HUES64 (cell line): Measurements from ENCODE around the gene TRAF3IP1.
"Not testable (repeated sequence)": the region's sequence is repeated elsewhere in the genome, so short reads cannot be mapped to it uniquely, and the experiment has no call there.

ENCODE experiments used
- H3K27ac ChIP-seq: 2 replicates; pipeline ENCODE4 v1.7.0; 2013; ENCODE audit warnings: low read depth, low read length, inconsistent platforms
- H3K27me3 ChIP-seq: 2 replicates; pipeline ENCODE4 v1.6.1; 2013; ENCODE audit warnings: mild to moderate bottlenecking, low read length; ENCODE audit not compliant: insufficient read depth
- H3K36me3 ChIP-seq: 2 replicates; pipeline ENCODE4 v1.6.1; 2013; ENCODE audit warnings: mild to moderate bottlenecking, low read length; ENCODE audit not compliant: insufficient read depth
- H3K4me1 ChIP-seq: 2 replicates; pipeline ENCODE4 v1.6.1; 2013; ENCODE audit warnings: mild to moderate bottlenecking, low read length, moderate library complexity; ENCODE audit not compliant: insufficient read depth
- H3K4me3 ChIP-seq: 2 replicates; pipeline ENCODE4 v1.5.1; 2013; ENCODE audit warnings: mild to moderate bottlenecking, low read length, moderate library complexity
- H3K9ac ChIP-seq: 2 replicates; pipeline ENCODE4 v1.6.1; 2013; ENCODE audit warnings: mild to moderate bottlenecking, low read depth, low read length
- H3K9me3 ChIP-seq: 2 replicates; pipeline ENCODE4 v1.6.1; 2013; ENCODE audit warnings: low read depth, low read length; ENCODE audit not compliant: insufficient read depth
- WGBS: fragments of 150-250, 120-280 bp; methylation state at CpG from one replicate; pipeline ENCODE4 v1.1.7; 2013; ENCODE audit warnings: missing lambda C conversion rate; 5-methylcytosine and 5-hydroxymethylcytosine counted together

TRAF3IP1 gene

DNA sequence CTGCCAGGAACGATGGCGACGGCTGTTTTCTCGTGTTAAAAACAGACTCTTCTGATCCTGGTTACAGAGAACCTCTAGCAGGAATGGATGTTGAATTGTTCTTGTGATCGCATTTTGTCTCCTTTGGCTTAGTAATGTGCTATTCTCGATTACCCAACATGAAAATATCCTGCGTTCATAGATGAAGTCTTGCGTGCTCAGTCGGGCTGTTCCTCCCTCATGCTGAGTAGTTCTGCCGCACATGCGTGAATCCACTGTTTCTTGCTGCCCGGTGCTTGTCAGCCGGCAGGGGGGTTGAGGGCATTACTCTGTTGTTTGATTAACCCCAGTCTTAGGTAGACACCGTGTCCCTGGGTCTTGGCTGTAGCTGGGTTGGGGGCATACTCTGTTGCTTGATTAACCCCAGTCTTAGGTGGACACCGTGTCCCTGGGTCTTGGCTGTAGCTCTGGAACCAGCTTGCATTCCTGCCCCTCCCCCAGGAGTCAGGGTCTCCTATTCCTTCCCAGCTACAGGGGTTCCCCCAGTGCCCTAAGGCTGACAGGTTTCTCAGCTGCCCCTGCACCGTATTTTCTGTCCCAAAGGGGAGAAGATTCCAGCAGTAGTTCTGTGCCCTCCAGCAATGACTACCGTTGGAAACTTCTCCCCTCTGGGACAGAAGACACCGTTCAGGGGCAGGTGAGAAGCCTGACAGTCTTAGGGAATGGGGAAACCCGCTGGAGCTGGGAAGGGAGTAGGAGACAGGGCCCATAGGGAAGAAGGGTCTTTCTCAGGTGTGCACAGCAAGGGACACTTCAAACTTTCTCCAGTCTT is 84.3 kb downstream of the TRAF3IP1 start:
- Histone ChIP-seq H3K4me3 (no peak overlapping the region), H3K9ac (peak overlapping the region; percentile 32; the same call in 1 of the 2 replicates)

DNA sequence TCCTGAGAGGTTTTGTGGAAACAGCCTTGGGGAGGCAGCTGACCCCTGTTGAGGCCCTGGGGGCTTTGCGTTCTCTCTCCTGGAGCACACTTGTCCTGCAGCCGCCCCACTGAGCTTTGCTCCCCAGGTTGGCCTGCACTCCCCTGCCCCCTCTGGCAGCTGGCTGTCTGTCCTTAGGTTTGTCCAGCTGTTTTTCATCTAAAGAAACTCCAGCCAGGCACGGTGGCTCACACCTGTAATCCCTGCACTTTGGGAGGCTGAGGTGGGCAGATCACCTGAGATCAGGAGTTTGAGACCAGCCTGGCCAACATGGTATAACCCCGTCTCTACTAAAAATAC is 84.9 kb downstream of the TRAF3IP1 start:
- H3K36me3 ChIP-seq, H3K27me3 ChIP-seq, H3K4me3 ChIP-seq, H3K27ac ChIP-seq, H3K9me3 ChIP-seq, H3K9ac ChIP-seq: not testable (repeated sequence)
- WGBS, result 89% methylated on average over 4 of the region's 4 CpGs
- peaks cover 14% of the 10 kb centered on the region; the same call in 1 of the 2 replicates for H3K4me1 ChIP-seq

More for the DNA sequence above, 84.3 kb downstream of the TRAF3IP1 start:
- Histone ChIP-seq H3K27ac (no peak overlapping the region), H3K27me3 (no peaks in the 10 kb centered on the region), H3K36me3 (peaks cover 10% of the 10 kb centered on the region), H3K4me1 (peaks cover 11% of the 10 kb centered on the region; the same call in 1 of the 2 replicates), H3K9me3 (no peaks in the 10 kb centered on the region)
- WGBS, result 87% methylated on average over 19 of the region's 19 CpGs

DNA sequence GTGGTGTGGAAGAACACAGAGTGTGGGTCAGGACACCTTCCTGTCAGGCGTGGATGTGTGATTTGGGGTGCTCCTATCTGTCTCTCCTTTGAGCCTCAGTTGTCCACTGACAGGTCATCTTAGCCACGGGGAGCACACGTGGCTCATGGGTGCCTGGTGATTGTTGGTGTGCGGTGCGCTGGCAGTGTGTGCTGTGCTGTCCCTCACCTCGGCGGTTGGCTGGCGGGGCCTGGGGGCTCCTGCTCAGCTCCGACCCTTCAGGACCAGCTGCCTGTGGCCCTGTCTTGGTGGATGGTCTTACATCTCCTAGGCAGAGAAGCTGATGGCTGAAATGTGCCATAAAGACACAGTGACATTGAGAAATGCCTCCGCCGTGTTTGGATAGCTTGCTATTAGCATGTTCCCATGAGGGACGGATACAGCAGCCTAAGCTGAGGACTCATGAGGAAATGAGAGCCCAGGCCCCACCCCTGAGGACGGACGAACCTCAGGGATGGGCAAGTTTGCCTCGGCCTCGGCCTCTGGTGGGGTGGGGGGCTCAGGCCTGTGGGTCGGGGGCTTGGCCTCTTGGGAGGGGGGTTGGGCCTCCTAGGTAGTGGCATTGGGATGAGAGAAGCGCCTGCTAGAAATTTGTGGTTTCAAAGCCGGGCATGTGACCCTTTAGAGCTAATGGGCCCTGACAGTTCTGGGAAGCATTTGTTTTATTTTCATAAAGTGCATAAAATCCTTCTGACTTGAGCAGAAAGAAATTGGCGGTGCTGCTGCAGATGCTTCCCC is 86.1 kb downstream of the TRAF3IP1 start:
- Histone ChIP-seq H3K27ac (no peak overlapping the region), H3K27me3 (no peaks in the 10 kb centered on the region), H3K4me1 (peaks cover 14% of the 10 kb centered on the region; the same call in 1 of the 2 replicates), H3K9me3 (no peaks in the 10 kb centered on the region), H3K9ac (no peak overlapping the region), H3K36me3 (peaks cover 3% of the 10 kb centered on the region; the same call in 1 of the 2 replicates), H3K4me3 (no peak overlapping the region)
- 95% methylated on average over 20 of the region's 20 CpGs for WGBS

DNA sequence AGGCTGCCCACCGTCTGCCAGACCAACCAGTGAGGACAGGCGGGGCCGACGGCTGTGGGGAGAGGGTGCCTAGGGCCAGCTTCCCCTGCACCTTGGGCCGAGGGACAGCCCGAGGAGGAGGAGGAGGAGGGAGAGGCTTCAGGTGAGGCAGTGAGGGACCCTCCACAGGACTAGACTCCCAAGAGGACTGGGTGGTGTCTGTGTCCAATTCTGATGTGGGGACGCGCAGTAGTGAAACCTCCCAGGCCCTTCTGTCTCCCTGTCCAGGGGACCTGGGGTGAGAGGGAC is 86.6 kb downstream of the TRAF3IP1 start:
- H3K9me3 ChIP-seq, result no peaks in the 10 kb centered on the region
- 0 out of 2 replicates have a peak, but pooled peaks cover 3% of the 10 kb centered on the region for H3K36me3 ChIP-seq
- no peak overlapping the region for H3K9ac ChIP-seq
- no peaks in the 10 kb centered on the region for H3K27me3 ChIP-seq
- 89% methylated on average over 8 of the region's 8 CpGs for WGBS
- no peak overlapping the region for H3K4me3 ChIP-seq
- H3K4me1 ChIP-seq, result peaks cover 14% of the 10 kb centered on the region; the same call in 1 of the 2 replicates
- H3K27ac ChIP-seq, result no peak overlapping the region

DNA sequence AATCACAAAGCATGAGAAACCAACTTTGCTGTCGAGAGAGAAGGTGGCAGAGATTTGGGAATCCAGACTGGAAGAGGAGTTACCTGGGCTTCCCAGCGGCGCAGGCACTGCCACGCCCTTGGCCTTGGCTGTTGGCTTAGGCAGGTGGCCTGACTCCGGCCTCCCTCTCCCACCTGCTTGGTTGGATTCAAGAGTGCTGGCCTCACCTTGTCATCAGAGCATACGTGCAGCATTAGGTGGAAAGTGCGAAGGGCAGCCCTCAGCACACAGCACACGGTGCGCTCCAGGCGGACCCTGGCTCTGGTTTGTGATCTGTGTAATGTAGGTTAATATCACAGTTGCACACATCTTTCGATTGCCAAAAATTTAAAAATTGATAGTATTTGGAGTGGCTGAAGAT is 87.2 kb downstream of the TRAF3IP1 start:
- Histone ChIP-seq H3K27ac (no peak overlapping the region), H3K4me1 (peaks cover 14% of the 10 kb centered on the region; the same call in 1 of the 2 replicates), H3K9me3 (no peaks in the 10 kb centered on the region), H3K36me3 (0 out of 2 replicates have a peak, but pooled peaks cover 3% of the 10 kb centered on the region), H3K27me3 (no peaks in the 10 kb centered on the region), H3K4me3 (no peak overlapping the region), H3K9ac (no peak overlapping the region)
- WGBS, result 98% methylated on average over 11 of the region's 11 CpGs

DNA sequence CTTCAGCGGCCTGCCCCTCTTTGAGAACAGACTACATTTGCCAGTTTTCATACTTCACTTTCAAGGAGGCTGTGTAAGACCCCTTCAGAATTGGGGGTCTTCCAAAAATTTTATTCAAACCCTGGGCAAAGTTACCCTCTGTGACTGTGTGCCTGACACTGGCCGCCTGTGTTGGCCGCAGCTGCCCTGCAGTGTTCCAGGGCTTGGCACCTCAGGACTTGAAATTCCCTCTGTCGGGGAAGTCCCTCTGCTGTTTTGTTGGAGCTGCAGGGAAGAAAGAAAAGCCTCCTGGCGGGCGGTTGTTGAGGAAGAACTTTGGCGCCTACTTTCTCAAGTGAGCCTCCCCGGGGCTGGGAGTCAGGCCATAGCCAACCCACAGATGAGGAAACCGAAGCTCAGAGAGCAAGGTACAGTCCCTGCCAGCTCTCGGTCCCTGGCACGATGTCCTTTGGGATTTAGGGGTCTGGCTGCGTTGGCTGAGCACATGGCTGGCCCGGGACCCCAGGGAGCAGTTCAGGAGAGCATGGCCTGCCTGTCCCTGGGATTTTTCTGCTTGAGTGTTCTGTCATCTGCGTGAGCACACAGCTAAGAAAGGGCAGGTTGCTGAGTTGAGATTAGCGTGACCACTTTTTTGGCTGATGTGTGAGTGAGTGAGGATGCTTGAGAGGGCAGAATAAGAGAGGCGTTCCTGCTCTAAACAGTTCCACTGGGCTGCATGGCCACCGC is 88.5 kb downstream of the TRAF3IP1 start:
- no peaks in the 10 kb centered on the region for H3K9me3 ChIP-seq
- H3K4me1 ChIP-seq, result peaks cover 14% of the 10 kb centered on the region; the same call in 1 of the 2 replicates
- no peak overlapping the region for H3K27ac ChIP-seq
- H3K9ac ChIP-seq, result no peak overlapping the region
- 89% methylated on average over 17 of the region's 17 CpGs for WGBS
- H3K4me3 ChIP-seq, result no peak overlapping the region
- no peaks in the 10 kb centered on the region for H3K27me3 ChIP-seq
- no peaks in the 10 kb centered on the region for H3K36me3 ChIP-seq

DNA sequence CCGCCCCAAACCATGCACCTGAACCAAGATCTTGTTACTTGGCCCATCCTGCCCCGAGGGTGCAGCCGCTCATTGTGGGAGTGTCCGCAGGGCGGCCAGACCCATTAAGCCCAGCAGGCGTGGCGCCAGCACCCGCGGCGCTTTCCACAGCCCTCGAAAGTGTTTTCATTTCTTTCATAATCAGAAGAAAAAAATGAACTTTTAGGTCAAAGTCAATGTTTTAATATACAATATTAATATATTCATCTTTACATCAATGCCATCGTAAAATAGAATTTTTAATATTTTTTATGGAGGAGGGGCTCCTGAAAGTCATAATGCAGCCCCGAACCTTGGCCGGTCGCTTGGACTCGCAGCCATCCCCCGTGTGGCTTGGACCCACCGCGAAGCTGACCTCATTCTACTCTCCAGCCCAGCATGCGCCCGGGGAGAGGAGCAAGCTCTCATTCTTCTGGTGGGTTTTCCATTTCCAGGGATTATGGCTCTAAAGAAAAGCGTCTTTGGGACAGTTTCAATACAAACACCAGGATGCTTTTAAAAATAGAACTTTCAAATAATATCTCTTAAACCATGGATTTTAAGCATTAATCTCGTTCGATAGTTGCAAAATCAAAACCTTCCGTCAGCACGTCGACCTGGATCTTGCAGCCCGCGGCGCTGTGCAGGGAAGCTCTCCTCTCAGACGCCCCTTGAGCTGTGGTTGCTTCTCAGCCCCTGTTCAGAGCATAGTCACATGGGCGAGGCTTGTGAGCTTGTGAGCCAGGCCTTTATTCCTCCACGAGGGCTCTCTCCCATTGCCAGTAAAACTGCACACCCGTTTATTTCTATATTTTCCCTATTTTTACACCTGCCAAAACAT is 89.3 kb downstream of the TRAF3IP1 start:
- WGBS, result 94% methylated on average over 31 of the region's 34 CpGs

DNA sequence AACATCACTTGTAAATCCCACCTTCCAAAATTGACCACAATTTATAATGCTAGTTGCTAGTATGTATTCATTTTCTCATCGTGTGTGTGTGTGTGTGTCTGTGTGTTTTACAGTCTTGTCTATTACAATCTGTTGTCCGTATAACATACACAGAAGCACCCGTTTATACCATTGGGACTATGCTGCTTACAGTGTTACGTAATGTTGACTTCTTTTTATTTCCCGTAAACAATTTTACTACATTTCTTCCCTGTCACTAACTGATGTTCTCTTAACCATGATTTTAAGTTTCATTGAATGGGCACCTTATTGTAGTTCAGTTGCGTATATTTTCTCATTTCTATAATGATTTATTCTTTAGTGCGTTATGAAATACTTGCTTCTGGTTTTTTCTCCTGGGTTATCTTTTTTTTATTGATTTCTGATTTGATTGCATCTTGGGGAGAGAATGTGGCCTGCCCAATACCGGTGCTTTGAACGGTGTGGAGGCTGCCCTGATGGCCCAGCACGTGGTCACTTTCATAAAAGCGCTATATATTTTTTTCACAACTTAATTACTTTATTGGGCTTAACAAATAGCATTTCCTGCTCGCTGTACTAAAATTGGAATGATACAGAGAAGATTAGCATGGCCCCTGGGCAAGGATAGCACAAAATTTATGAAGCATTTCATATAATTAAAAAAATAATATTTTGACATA is 91.9 kb downstream of the TRAF3IP1 start:
- H3K36me3 ChIP-seq, result 0 out of 2 replicates have a peak, but pooled peaks cover 3% of the 10 kb centered on the region
- no peaks in the 10 kb centered on the region for H3K27me3 ChIP-seq
- peaks cover 6% of the 10 kb centered on the region; the same call in 1 of the 2 replicates for H3K4me1 ChIP-seq
- H3K27ac ChIP-seq, result no peak overlapping the region
- WGBS, result 93% methylated on average over 9 of the region's 12 CpGs
- no peak overlapping the region for H3K9ac ChIP-seq
- H3K9me3 ChIP-seq, result peaks cover 14% of the 10 kb centered on the region
- no peak overlapping the region for H3K4me3 ChIP-seq

More for the DNA sequence above, 89.3 kb downstream of the TRAF3IP1 start:
- no peaks in the 10 kb centered on the region for H3K36me3 ChIP-seq
- H3K27me3 ChIP-seq, result no peaks in the 10 kb centered on the region
- H3K9ac ChIP-seq, result no peak overlapping the region
- H3K4me1 ChIP-seq, result peaks cover 10% of the 10 kb centered on the region; the same call in 1 of the 2 replicates
- no peaks in the 10 kb centered on the region for H3K9me3 ChIP-seq
- H3K27ac ChIP-seq, result no peak overlapping the region
- no peak overlapping the region for H3K4me3 ChIP-seq

DNA sequence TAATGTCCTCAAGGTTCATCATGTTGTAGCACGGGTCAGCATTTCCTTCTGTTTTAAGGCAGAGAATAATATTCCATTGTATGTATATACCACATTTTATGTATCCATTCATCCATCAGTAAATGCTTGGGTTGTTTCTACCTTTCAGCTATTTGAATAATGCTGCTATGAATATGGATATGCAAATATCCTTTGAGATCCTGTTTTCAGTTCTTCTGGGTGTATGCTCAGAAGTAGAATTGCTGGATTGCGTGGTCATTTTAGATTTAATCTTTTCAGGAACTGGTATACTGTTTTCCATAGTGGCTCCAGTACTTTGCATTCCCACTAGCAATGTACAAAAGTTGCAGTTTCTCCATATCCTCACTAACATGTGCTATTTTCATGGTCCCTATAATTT is 93.0 kb downstream of the TRAF3IP1 start:
- Histone ChIP-seq H3K36me3 (0 out of 2 replicates have a peak, but pooled peaks cover 3% of the 10 kb centered on the region), H3K27me3 (no peaks in the 10 kb centered on the region), H3K4me1 (peaks cover 6% of the 10 kb centered on the region; the same call in 1 of the 2 replicates), H3K4me3 (no peak overlapping the region), H3K27ac (no peak overlapping the region), H3K9me3 (peaks cover 14% of the 10 kb centered on the region), H3K9ac (no peak overlapping the region)
- WGBS, result 100% methylated on average over 1 of the region's 2 CpGs
